Inferior parietal cortex (tissue), 1 donor: ENCODE measurements around the gene ME3.

Experiments
- DNase-seq: peaks from one replicate; pipeline ENCODE4 v3.0.0-alpha.2; 2016; ENCODE audit errors: extremely low spot score

The ME3 gene

GRCh38 chr11:86692746-86693145 is 20.3 kb upstream of the ME3 start:
- DNase-seq: no peak

DNA sequence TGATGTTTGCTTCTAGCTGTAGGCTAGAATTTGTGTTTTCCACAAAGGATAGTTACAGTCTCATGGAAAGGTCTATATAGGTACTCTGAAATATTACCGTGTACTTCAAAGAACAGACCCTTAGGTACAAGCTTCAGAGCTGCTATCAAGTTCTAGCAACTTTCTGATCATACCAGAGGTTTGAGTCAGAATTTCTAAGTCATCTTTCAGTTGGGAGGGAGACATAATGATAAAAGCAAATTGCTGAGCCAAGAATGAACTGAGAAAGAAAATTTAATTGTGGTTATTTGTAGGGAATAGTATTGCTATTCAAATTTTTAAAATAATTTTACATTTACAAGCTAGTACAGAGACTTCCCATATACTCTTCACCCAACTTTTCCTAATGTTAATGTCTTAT is 19.9 kb upstream of the ME3 start:
- DNase-seq: no peak

- no peak for DNase-seq
These were observed 16.2 kb upstream of the ME3 start for GRCh38 chr11:86688398-86689179.

DNA sequence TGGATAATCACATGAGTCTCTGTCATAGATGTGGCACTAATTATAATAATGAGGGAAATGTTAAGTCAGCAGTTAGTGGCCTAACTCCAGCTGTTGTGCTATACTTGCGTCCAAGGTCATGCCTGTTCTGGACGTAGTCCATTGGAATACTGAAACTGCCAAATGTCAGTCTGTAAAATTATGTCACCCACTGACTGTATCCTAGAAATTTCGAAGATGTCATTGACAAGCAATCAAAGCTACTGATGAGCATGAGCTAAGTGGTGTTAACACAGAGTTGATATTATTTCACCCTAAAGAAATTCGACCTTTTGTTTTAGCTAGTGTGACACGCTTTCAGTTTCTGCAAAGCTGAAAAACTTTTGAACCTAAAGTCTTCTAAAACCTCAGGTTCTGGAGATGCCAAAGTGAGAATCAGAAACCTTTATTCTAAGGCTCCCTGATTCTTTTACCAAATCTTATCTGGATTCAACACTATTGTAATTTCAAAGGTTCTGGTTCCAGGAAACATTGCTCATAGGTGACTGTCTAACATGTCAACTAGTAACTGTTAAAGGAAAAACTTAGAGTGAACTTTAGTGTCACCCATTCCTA is 14.9 kb upstream of the ME3 start:
- DNase-seq: no peak

DNA sequence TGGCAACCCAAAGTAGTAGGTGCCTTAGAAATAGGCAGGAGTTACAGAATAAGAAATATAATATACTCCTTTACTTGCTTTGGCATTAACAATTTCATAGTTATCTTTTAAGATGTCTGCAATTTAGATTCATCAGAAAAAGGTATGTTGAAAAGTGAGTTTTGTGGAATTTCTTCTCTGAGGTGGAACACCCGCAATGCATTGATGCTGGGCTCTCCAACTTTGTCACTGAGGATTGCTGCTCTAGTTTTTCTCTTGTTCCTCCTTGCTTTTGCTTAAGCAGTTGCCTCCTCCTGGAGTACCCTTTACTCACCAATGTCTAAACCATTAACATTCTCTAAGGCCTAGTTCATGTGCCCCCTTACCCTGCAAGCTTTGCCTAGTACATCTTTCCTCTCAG is 14.1 kb upstream of the ME3 start:
- DNase-seq: no peak

- no peak for DNase-seq
These were observed 9.0 kb upstream of the ME3 start for GRCh38 chr11:86681483-86681756.

DNA sequence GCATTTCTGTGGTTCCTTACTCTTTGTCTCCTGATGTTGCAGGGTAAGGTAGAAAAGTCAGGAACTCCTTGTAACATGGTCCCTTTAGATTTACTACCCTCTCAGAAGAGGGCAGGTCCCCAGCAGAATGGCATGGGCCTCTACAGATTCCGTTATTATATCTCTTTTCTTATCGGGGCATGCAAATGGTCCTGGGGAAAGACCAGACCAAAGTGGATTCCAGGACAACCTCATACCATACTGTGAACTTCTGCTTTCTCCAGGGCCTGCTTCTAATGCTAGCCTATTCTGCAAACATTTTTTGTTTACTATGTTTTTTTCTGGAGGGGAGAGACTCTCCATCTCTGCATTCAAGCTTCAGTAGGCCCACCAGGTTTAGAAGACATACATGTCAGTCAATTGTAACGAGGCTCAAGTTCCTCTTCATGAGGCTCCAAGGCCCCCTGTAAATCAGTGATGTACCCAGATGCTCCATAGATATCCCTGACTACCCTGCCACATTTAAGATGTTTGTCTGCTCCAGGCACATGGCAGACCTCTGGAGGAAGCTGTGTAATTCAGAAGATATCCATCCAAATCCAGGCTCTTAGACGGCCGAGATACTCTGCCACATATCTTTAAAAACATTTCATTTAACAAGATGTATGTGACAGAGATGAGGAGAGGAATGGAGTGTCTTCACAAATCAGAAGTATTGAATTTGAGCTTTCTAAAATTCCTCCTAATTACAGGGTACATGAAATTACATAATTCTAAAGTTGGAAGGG is 8.5 kb upstream of the ME3 start:
- DNase-seq: no peak

- DNase-seq: peak; percentile 55
These were observed 6.4 kb upstream of the ME3 start for GRCh38 chr11:86678823-86679222.

GRCh38 chr11:86678296-86678695 is 5.9 kb upstream of the ME3 start:
- no peak for DNase-seq

DNA sequence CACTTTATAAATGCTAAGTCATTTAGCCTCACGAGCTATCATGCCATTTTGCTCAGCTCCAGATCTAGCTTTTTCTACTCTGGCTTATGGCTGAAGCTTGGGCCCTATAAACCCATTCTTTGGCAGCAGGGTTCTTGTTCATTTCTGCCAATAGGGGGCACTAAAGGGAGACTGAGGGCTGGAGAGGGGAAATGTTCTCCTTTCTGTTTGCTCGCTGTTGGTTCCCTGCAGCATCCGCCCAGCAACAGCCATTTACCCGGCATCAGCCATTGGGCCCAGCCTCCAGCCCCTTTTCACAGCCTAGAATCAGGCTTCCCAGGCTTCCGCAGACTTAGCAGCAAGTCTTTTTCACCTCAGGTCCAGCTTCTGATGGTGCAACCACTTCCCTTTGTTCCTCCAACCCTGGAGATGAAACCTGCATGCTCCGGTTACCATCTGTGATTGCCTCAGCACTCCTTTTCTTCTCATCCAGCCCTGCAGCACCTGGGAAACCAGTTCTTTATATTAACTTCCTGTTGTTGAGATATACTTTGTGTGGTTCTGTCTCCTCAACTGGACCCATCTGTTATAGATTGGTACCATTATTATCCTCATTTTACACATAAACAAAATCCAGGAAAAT is 4.2 kb upstream of the ME3 start:
- DNase-seq: no peak

- no peak for DNase-seq
These were observed 3.6 kb upstream of the ME3 start for GRCh38 chr11:86676010-86676409.

GRCh38 chr11:86675017-86675416 is 2.6 kb upstream of the ME3 start:
- DNase-seq: no peak

DNA sequence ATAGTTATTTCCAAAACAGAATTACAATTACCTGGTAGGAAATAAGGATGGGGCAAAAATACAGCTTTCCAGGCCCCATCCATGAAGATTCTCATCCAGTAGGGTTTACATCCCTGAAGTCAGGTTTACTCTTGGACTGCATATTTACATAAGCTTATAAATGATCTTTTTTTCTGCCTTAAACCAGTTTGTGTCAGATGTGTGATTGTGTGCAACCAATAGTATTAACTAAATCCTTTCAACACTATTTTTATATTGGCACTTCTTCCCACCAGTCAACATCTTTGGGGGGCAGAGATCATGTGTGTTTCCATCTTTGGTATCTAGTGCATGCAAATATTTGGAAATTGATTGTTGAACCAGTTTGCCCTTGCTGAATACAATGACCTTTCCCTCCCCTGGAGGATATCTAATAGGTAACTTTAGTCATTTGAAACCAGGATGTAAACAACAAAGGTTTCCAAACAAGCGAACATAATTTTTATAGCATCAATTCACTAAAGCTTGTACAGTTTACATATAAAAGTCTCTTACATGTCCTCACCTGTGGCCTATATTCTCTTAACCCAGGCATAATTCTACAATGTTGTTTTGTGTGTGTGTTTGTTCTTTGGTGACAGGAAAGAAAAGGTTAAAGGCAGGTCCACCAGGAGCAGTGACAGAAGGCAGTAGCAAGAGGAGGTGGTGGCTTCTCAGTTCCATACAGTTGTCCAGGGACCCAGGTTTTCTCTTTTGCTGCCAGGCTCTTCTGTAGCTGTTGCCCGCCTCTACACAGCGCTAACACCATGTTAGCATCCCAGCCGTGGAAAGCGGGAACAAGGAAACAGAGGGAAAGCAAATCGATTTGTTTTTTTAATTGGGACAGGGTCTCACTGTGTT is 1.7 kb upstream of the ME3 start:
- DNase-seq: no peak

- no peak for DNase-seq
These were observed 833 bp upstream of the ME3 start for GRCh38 chr11:86673055-86673843.

GRCh38 chr11:86671531-86672006 is 847 bp downstream of the ME3 start:
- no peak for DNase-seq

GRCh38 chr11:86670911-86671310 is 1.5 kb downstream of the ME3 start:
- peak; percentile 41 for DNase-seq

DNA sequence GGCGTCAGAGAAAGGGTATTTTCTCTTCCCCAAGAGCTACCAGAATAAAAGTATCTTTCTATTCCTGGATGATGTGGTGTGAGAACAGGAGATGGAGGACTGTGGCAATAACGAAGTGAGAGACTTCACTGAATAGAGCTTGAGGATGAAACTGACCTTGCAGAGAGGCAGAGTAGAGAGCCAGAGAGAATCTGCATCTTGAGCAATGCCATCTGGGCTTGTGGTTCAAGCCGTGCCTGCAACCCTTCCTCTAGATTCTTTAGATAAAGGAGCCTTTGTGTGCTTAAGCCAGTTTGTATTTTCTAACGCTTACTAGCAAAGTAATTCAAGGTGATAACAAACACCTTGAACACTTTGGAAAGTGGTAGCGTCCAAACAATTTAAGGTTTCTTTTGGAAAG is 2.2 kb downstream of the ME3 start:
- DNase-seq: peak; percentile 39

GRCh38 chr11:86669424-86669823 is 3.0 kb downstream of the ME3 start:
- DNase-seq: no peak

DNA sequence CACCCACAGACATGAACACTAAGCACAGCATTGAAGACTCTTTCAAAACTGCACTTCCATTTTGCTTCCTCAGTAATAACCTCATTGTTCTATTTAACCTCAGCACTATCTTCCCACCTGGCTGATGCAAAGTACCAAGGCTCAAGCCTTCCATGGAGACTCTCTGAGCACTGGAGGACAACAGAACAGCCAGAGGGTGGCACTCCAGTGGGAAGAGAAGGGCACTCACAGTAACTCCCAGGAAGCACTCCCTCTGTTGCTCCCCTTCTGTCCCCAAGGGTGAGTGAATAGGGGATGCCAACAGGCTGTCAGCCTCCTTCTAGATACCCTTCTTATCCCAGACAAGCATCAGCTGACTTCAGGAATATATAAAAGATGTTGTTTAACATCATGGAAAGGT is 3.5 kb downstream of the ME3 start:
- DNase-seq: no peak

DNA sequence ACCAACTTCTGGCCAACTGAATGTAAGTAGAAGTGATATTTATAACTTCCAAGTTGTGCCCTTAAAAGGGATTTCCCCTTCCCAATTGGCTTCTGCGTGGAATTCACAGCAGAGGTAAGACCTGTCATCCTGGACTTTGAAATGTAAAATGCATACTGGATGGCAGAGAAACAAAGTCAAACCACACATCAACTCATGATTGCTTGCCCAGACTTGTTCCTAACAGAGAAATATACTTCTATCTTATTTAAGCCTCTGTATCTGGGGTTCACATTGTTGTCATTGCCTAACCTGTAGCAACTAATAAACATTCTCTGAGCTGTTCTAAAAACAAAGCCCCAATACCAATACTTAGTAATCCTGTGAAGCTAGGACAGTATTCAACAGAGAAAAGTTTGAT is 6.2 kb downstream of the ME3 start:
- DNase-seq: no peak

GRCh38 chr11:86664930-86665329 is 7.5 kb downstream of the ME3 start:
- no peak for DNase-seq
